ENCODE data around the gene FGF3. TPM values are rescaled to one million over a fixed set of nuclear protein-coding genes. Genes with fewer than 3 reads are reported as not detected.

Gene FGF3
- not detected for total RNA-seq

DNA sequence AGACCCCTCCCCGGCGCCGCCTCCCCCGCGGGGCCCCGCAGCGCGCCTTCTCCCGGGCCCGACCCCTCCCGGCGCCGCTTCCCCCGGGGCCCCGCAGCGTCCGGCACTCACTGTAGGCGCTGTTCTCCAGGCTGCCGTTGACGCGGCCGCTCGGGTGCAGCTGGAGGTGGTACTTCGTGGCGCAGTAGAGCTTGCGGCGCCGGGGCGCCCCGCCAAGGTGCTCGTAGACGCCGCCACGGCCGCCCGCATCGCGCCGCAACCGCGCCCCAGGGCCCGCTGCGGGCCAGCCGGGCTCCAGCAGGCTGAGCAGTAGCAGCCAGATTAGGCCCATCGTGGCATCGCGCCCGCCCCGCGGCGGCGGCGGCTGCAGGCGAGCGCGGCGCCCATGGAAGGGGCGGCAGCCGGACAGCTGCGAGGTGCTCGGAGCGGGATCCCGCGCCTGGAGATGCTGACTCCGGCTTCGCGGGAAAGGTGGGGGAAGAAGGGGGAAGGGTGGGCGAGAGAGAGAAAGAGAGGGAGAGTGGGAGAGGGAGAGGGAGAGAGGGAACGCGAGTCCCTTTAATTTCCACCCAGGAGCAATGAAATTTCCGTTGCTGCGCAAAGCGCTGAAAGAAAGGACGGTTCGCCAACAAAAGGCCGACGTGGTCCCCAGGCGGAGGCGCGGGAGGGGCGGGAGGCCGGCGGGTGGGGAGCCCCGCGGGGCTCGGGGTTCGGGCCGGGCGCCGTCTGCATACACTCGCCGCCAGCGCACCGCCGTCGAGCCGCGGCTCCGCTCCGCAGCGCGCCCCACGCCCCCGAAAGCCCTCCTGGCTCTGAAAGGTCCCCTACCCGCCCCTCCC lies at the start of gene FGF3:
FGF3 (minus strand) TSS at position 814 of the 839 bp plus-strand sequence; CDS start at position 331, 483 bp downstream.
- 2% methylated on average over 41 of the region's 105 CpGs for WGBS
- DNase-seq (ENCODE audit: extremely low spot score): no peak
- Histone ChIP-seq H3K36me3 (no peaks in the 10 kb centered on the region), H3K27me3 (peaks cover 0 to 99% (median 18%) of the 10 kb centered on the region in 4 donors), H3K9me3 (no peaks in the 10 kb centered on the region), H3K4me3 (no peak within 1 kb of the TSS), H3K4me1 (peaks cover 3 to 23% (median 12%) of the 10 kb centered on the region in 4 donors), H3K27ac (replicated peaks in 1 of 4) (no peak within 1 kb of the TSS)
- TF ChIP-seq, protein P1, sequence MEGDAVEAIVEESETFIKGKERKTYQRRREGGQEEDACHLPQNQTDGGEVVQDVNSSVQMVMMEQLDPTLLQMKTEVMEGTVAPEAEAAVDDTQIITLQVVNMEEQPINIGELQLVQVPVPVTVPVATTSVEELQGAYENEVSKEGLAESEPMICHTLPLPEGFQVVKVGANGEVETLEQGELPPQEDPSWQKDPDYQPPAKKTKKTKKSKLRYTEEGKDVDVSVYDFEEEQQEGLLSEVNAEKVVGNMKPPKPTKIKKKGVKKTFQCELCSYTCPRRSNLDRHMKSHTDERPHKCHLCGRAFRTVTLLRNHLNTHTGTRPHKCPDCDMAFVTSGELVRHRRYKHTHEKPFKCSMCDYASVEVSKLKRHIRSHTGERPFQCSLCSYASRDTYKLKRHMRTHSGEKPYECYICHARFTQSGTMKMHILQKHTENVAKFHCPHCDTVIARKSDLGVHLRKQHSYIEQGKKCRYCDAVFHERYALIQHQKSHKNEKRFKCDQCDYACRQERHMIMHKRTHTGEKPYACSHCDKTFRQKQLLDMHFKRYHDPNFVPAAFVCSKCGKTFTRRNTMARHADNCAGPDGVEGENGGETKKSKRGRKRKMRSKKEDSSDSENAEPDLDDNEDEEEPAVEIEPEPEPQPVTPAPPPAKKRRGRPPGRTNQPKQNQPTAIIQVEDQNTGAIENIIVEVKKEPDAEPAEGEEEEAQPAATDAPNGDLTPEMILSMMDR (IDR thresholded peaks at IDR 0.05): no peak
- no peak for TF ChIP-seq POLR2A (IDR thresholded peaks at IDR 0.05; ENCODE audit: low read depth)
- TF ChIP-seq POLR2AphosphoS5 (IDR thresholded peaks at IDR 0.05): no peak
- TF ChIP-seq EP300 (IDR thresholded peaks at IDR 0.05): no peak
- intact Hi-C loops (cut with DNase I): no loop called here

DNA sequence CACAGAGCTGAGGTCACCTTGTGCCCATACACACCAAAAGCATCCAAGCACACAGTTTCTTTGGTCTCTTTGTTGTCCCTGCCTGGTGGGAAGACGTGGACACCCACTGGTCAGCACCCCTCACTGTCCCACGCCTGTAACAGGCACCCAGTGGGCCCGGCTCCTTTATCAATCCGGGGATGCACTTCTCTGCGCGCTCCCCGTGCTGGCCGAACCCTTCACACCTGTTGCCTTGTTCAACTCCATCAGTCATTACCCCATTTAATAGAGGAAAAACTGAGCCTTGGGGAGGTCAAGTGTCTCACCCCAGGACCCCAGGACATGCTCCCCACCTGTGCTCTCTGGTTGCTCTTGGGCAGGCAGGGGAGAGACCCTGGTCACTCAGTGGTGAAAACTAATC lies 49.7 kb upstream of the FGF3 start:
- Histone ChIP-seq H3K9me3 (no peaks in the 10 kb centered on the region), H3K27me3 (peaks cover 0 to 51% (median 0%) of the 10 kb centered on the region in 4 donors), H3K4me3 (no peak overlapping the region), H3K4me1 (no peaks in the 10 kb centered on the region), H3K27ac (replicated peaks in 1 of 4) (no peak overlapping the region), H3K36me3 (no peaks in the 10 kb centered on the region)
- intact Hi-C loops (cut with DNase I): no loop called here
- TF ChIP-seq POLR2AphosphoS5 (IDR thresholded peaks at IDR 0.05): no peak
- TF ChIP-seq POLR2A (IDR thresholded peaks at IDR 0.05; ENCODE audit: low read depth): no peak
- TF ChIP-seq EP300 (IDR thresholded peaks at IDR 0.05): no peak
- TF ChIP-seq, protein P1 (IDR thresholded peaks at IDR 0.05): no peak
- DNase-seq (ENCODE audit: extremely low spot score): no peak
- 100% methylated on average over 6 of the region's 8 CpGs for WGBS

DNA sequence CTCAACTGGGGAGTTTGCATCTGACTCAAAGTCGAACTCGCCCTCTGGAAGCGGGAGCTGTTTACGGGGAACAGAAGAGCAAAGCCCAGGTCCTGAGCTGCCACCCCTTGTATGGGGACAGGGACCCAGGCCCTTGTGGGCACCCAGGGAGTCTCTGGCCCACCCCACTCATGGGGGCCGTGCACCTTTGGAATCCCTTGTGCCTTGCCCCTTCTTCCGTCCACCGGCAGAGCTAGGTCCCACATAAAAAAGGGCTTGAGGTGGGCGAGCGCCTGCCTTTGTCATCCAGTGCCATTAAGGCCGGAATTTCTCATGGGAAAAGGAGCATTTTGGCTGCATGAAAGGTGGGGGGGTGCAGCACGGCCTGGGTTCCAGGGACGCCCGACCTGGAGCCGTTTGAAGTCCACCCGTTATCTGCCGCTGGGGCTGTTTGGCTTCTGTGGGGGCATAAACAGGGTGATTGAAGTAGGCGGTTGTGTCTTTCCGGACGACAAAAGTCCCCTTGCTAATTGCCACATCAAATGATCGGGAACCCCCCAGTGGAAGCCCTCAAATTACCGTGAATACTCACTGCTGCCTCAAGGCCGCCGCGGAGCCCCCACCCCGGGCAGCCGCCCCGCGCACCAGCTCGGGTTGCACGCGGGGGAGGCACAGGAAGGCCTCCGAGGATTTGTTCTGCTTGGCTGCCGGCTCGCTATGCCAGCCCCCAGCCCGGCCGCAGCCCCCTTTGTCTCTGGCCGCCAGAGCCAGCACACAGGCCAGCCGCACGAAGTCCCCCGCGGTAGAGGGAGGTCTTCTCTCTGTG lies 49.0 kb upstream of the FGF3 start:
- Histone ChIP-seq H3K27me3 (peaks cover 0 to 58% (median 0%) of the 10 kb centered on the region in 4 donors), H3K27ac (replicated peaks in 1 of 4) (no peak overlapping the region), H3K4me3 (no peak overlapping the region), H3K4me1 (no peaks in the 10 kb centered on the region), H3K36me3 (no peaks in the 10 kb centered on the region), H3K9me3 (no peaks in the 10 kb centered on the region)
- intact Hi-C loops (cut with DNase I): no loop called here
- TF ChIP-seq, protein P1 (IDR thresholded peaks at IDR 0.05): no peak
- TF ChIP-seq POLR2A (IDR thresholded peaks at IDR 0.05; ENCODE audit: low read depth) (no peak), EP300 (IDR thresholded peaks at IDR 0.05) (no peak), POLR2AphosphoS5 (IDR thresholded peaks at IDR 0.05) (no peak)
- no peak for DNase-seq (ENCODE audit: extremely low spot score)
- 69% methylated on average over 17 of the region's 41 CpGs for WGBS

DNA sequence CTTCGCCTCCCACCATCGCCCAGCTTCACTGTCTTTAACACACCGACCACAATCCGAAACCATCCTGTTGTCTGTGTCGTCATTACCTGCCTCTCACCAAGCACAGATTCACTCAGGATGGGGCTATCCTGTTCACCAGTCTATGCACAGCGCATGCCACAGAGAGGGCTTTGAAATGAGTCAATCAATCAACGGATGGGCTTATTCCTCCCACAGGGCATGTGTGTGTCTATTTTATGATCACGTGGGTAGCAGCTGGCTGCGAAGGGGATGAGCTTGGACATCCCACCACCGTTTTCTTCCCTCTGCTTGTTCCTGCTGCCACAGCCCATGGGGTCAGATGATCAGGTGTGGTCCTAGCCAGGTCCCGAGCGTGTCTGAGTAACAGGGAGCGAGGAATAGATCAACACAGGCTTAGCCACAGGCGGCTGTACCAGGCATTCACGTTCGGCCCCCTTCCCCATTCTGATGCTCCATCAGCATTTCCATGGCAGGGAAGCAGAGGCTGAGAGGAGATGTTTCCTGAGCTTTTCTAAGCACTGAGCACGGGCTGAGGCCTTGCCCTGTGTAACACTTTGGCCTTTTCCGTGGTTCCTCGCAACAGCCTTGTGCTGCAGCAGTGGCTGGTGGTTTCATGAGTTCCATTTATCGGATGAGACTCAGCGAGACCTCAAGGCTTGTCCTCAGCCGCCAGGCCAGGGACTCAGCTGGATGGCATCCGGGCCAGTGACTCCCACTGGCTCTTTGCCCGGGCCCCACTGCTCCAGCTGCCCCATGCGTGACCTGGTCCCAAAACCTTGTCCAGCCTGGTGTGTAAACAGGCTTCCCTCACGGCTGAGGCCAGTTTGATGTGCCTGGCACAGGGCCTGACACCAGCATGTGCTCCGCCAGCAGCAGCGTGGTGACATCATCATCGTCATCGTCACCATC lies 48.1 kb upstream of the FGF3 start:
- Histone ChIP-seq H3K27ac (replicated peaks in 1 of 4) (no peak overlapping the region), H3K4me1 (no peaks in the 10 kb centered on the region), H3K27me3 (peaks cover 0 to 66% (median 0%) of the 10 kb centered on the region in 4 donors), H3K9me3 (no peaks in the 10 kb centered on the region), H3K4me3 (no peak overlapping the region), H3K36me3 (no peaks in the 10 kb centered on the region)
- TF ChIP-seq POLR2A (IDR thresholded peaks at IDR 0.05; ENCODE audit: low read depth): no peak
- TF ChIP-seq, protein P1 (IDR thresholded peaks at IDR 0.05): no peak
- TF ChIP-seq POLR2AphosphoS5 (IDR thresholded peaks at IDR 0.05): no peak
- no peak for TF ChIP-seq EP300 (IDR thresholded peaks at IDR 0.05)
- 86% methylated on average over 30 of the region's 30 CpGs for WGBS
- intact Hi-C loops (cut with DNase I): no loop called here
- DNase-seq (ENCODE audit: extremely low spot score): no peak

All from esophagus muscularis mucosa (tissue), 4 donors.